Suppressor macrophage treated with lipopolysaccharide for 1 hour (primary cell): ENCODE measurements around the gene CELSR2.

ENCODE experiments used
- DNase-seq, 3 donors: peaks; one replicate each; pipeline ENCODE4 v3.0.0-alpha.2; 2020 to 2022

Gene CELSR2

DNA sequence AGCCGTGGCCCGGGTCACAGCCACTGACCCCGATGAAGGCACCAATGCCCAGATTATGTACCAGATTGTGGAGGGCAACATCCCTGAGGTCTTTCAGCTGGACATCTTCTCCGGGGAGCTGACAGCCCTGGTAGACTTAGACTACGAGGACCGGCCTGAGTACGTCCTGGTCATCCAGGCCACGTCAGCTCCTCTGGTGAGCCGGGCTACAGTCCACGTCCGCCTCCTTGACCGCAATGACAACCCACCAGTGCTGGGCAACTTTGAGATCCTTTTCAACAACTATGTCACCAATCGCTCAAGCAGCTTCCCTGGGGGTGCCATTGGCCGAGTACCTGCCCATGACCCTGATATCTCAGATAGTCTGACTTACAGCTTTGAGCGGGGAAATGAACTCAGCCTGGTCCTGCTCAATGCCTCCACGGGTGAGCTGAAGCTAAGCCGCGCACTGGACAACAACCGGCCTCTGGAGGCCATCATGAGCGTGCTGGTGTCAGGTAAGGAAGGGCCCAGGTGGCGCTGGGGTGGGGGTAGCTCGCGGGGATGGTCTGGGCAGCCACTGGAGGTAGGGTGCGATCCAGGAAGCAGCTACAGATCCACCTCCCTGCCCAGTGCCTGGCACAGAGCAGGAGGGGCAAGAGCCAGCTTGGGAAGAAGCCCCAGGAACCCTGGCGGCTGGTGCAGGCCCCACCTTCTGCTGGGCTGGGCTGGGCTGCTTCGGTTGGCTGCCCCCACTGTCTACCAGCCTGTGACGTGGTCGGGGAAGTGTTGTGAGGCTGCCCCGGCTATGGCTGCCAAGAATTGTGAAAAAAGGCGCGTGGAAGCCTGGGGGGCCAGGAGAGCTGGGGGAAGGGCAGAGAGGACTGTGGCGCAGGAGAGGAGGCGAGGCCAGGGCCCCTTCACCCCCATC, 3.8 kb downstream of the CELSR2 start:
- DNase-seq: no peak

DNA sequence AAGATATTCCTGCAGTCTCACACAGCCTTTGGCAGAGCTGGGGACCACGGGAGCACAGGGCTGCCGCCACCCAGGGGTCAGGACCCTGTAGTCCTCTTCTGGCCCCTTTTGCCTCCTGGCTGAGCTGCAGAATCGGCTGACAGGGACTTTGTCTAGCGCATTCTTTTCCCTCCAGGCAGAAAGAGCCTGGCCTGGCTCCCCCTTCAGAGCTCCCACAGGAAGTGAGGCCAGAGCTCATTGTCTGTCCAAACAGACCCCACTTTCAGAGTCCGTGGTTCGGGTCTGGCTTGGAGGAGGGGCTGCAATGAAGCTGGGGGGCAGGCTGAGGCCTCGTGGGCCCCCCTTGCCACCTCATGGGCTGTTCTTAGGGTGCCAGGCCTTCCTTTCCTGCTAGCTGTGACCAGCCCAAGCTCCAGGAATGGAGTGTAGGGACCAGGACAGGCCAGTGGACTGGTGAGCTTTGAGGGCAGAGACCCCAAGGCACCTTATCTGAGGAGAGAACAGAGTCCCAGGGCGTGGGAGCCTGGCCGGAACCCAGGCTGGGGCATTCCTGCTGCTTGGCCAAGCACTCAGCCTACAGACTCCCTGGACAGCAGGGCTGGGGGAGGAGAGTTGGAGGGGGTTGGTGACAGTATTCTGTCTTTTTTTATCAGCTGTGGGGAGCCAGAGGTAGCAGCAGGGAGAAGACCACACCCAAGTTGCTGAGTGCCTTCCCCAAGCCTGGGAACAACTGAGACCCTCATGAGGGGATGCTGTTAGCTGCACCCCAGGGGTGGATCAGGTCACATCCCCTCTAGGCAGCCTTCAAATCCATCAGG, 4.7 kb downstream of the CELSR2 start:
- no peak for DNase-seq

DNA sequence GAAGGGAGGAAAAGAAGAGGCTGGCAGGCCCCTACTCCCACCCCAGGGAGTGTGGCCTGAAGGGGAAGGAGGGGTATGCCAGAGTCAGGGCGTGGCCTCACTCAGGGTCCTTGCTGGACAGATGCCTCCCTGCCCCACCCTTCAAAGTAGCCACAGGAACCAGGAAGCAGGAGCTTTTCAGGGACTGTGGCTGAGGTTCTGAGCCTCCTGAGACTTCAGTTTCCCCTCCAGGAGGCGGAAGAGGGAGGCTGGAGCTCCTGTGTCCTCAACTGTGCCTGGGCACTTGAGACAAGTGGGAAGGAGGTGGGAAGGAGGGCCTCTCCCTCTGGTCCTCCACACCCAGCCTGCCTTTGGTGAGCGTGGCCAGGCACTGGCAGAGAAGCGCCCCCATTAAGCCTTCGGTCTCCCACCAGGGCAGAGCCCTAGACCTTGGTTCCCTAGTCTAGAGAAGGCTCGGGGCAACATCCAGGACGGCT, 5.3 kb downstream of the CELSR2 start:
- DNase-seq: no peak

DNA sequence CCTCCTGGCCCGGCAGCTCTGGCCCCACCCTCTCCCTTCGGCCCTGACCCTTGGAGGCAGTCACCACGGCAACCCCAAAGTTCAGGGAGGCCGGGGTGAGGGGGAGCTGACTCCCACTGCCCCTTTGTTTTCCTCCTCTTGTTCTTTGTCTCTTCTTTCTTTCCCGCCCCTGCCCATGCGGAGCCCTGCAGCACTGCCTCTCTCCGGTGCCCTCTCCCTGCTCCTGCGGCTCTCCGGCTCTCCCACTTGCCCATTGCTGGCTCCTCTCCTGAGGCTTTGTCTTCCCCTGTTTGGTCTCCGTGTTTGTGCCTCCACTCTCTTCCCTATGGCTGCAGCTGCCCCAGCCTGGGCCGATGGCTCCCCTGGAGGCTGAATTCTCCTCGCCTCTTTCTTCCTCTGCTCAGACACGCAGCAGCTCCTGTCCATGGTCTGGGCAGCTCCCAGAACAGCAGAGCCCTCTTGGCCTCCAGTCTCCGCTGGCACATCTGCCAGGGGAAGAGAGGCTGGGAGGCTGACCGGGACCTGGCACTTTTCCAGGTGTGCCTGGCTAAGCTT, 5.8 kb downstream of the CELSR2 start:
- no peak for DNase-seq

DNA sequence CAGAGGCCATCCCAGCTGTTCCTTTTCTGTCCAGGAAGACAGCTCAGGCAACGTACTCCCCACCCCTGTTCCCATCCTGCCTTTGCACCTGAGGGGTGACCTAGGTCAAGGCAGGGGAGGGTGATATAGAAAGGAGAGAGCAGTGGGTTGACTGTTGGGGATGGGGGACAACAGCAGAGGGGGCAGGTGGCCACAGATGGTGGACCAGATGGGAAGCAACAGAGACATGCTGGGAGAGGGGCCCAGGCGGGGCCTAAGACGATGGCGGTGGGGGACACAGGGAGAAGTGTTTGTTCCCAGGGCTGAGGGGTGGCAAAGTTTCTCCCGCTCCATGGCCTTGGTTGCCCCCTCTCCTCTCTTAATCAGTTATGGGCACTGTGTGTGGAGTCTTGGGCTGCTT, 6.3 kb downstream of the CELSR2 start:
- no peak for DNase-seq

DNA sequence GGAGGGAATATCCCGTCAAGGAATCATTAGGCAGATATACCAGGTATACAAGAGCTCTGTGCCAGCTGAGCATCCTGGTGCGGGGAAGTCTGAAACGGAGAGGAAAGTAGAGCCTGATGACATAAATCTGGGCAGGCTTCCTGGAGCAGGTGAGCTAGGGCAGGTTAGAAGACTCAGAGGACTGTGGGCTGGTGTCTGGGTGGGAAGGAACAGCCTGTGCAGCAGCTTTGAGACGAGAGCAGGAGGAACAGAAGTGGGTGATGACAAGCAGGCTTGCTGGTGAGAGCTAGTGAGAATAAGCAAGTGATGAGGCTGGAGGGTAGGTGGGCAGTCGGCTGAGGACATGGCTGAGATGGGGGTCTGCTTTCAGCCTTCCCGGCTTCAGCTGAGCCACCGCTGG, 6.7 kb downstream of the CELSR2 start:
- no peak for DNase-seq

DNA sequence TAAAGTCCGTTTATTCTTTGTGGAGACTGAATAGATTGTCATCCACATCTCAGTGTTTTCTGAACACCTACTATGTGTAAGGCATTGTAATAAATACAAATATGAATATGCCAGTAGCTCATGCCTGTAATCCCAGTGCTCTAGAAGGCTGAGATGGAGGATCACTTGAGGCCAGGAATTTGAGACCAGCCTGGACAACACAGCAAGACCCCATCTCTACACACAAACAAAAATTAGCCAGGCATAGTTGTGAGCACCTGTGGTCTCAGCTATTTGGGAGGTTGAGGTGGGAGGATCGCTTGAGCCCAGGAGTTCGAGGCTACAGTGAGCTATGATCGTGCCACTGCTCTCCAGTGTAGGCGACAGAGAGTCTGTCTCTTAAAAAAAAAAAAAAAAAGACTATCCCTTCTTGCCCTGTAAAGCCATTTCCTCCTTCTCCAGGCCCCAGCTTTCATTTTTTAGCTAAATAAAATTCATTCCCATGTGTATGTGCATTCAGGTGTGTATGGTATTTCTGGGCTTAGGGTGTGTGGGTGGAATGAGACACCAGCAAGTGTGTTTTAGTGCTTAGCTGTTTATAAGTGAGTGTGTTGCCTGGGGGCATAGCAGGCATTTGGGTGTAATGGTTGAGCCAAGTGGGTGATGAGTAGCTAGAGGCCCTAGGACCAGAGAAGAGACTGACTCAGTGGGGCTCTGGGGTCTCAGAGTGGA, 7.8 kb downstream of the CELSR2 start:
- DNase-seq: no peak

DNA sequence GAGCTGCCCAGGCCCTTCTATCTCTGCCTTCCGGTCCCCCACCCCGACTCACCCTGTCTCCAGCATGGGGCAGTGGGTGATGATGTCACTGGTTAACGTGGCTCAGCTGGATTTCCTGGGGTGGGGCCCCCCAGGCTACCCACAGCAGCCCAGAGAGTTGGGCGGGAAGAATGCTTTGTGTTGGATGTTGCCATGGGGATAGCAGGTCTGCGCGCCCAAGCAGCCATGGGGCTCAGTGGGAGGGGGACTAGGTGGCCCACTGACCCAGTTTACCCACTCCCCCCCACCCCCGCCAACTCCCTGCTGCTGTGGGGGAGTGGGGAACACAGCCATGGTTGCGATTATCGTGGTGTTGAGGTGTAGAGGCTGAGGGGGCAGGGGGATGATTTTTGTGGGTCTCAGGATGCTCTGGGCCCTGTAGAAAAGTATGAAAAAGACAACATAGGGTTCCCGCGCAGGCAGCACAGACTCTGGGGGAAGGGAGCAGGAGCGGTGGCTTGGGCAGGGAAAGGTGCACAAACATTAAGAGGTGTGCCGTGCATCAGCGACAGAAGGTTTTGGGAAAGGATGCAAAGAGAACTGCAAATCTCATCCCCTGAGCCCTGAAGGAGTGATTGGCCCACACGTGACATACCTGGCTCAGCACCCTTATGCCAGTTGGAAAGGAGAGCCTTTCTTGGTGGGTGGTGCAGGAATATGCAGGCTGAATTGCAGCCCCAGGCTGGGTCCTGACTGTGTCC, 8.5 kb downstream of the CELSR2 start:
- DNase-seq: no peak

DNA sequence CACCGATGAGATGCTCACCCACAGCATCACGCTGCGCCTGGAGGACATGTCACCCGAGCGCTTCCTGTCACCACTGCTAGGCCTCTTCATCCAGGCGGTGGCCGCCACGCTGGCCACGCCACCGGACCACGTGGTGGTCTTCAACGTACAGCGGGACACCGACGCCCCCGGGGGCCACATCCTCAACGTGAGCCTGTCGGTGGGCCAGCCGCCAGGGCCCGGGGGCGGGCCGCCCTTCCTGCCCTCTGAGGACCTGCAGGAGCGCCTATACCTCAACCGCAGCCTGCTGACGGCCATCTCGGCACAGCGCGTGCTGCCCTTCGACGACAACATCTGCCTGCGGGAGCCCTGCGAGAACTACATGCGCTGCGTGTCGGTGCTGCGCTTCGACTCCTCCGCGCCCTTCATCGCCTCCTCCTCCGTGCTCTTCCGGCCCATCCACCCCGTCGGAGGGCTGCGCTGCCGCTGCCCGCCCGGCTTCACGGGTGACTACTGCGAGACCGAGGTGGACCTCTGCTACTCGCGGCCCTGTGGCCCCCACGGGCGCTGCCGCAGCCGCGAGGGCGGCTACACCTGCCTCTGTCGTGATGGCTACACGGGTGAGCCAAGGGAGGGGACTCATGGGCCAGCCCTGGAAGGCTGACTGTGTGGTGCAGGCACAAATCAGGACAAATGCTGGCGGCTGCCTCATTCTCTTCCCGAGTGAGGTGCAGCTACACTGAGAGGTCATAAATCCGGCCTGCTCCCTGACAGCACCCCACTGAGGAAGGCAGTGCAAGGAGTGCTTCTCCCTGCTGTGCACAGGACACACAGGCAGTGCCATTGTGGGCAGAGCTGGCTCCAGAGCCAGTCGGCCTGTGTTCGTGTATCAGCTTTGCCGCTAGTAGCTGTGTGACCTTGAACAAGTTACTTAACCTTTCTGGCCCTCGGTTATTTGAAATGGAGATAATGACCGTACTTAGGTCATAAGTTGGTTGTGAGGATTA, 9.4 kb downstream of the CELSR2 start:
- no peak for DNase-seq

DNA sequence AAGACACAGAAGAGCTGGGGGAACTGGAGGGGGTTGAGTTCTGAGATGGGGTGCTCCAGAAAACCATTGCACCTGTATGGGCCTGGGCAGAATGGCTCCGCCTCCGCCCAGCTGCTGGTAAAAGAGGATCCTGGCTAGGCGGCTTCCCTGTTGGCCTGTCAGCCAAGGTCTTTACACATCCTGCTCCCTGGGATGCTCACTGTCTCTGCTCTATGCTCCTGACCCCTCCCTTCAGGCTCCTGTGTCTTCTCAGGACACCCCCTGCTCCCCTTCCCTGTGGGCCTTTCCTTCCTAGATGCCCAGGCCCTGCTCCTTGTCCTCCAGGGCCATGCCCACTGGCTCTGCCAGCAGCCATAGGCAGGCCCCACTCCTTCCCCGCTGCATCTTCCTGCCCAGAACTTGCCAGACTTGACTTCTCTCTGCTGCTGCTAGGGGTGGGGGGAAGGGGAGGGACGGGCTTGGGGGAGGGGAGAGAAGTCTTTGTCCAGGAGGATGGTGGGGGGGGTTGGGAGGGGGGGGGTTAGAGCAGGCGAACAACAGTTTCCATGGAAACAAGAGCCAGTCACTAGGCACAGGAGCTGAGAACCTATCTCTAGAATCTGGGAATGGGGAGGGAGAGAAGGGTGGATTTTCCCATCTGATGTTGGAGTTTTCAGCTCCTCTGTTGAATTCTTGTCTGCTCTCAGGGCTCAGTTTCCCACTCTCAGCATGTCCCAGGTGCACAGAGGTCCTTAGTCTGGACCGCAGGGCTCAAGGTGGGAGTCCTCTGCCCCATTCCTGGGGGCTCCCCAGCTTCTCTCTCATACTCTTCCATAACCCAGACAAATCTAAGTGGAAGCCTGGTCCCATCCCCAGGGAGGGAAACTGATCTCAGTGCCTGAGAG, 10.6 kb downstream of the CELSR2 start:
- DNase-seq: no peak

DNA sequence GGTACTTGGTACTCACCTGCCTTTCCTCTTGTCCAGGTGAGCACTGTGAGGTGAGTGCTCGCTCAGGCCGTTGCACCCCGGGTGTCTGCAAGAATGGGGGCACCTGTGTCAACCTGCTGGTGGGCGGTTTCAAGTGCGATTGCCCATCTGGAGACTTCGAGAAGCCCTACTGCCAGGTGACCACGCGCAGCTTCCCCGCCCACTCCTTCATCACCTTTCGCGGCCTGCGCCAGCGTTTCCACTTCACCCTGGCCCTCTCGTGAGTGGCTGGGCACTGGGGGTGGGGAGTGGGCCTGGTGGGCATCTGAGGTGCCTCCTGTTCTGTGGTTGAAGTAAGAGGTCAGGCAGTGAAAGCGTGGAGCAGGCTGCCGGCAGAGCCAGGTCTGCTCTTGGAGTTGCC, 11.7 kb downstream of the CELSR2 start:
- no peak for DNase-seq

DNA sequence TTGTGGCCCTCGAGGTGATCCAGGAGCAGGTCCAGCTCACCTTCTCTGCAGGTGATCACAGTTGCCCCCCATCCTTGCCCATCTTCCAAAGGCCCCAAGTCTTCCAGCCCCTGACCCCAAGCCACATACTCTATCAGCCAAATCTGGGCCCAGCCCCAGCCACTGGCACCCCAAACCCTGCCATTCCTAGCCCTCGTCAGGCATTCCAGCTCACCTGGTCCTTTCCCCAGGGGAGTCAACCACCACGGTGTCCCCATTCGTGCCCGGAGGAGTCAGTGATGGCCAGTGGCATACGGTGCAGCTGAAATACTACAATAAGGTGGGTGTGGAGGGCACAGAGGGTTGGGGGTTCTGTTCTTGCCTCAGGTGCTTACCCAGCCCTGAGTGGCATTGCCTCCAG, 12.2 kb downstream of the CELSR2 start:
- DNase-seq: no peak

DNA sequence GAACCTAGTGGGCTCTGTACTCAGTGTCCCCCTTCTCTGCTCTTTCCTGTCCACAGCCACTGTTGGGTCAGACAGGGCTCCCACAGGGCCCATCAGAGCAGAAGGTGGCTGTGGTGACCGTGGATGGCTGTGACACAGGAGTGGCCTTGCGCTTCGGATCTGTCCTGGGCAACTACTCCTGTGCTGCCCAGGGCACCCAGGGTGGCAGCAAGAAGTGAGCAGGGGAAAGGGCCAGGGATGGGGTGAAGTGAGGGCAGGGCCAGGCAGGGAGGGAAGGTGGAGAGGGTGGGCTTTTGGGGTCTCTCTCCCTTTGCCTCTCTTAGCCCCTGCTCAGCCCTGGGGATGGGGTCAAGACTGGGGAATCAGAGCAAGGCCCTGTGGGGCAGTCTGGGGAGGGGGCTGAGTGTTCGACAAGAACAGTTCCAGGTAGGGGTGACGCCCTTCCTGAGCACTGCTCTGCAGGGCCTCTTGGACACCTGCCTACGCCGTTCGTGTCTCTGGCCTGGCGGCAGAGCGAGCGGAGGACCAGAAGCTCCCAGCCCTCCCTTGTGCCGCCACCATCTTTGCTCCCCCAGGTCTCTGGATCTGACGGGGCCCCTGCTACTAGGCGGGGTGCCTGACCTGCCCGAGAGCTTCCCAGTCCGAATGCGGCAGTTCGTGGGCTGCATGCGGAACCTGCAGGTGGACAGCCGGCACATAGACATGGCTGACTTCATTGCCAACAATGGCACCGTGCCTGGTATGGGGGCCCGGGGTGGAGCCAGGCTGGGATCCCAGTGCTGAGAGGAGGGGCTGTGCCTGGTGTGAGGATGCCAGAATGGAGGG, 13.1 kb downstream of the CELSR2 start:
- no peak for DNase-seq

DNA sequence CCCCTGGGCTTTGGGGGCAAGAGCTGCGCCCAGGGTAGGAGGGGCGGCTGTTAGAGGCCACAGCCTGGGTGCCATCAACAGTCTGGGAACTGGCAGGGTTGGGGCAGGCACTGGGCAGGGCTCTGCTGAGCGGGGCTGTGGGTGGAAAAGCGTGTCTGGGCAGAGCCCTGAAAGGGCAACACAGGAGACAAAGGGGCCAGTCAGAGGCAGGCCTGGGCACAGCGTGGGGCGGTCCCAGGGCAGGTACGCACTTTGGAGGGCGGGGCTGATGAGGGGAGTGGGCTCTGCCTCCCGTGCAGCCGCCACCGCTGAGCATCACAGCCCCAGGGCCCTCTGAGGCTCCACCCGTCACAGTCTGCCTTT, 13.9 kb downstream of the CELSR2 start:
- no peak for DNase-seq

DNA sequence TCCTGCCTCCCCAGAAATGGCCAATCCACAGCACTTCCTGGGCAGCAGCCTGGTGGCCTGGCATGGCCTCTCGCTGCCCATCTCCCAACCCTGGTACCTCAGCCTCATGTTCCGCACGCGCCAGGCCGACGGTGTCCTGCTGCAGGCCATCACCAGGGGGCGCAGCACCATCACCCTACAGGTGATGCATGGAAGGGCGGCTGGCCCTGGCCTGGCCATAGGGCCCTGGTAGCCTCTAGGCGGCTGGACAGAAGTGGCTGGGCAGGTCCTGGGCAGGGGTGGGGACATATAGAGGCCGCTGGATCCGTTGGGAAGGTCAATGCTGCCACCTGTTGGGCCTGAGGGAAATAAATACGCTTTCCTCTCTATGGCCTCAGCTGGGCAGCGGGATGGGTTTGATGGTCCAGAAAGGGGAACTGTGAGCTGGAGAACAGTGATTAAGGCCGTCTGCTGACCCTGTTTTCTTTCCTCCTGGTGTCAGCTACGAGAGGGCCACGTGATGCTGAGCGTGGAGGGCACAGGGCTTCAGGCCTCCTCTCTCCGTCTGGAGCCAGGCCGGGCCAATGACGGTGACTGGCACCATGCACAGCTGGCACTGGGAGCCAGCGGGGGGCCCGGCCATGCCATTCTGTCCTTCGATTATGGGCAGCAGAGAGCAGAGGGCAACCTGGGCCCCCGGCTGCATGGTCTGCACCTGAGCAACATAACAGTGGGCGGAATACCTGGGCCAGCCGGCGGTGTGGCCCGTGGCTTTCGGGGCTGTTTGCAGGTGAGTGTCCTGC, 14.4 kb downstream of the CELSR2 start:
- DNase-seq: peak; percentile 86 to 93 (median 89)

DNA sequence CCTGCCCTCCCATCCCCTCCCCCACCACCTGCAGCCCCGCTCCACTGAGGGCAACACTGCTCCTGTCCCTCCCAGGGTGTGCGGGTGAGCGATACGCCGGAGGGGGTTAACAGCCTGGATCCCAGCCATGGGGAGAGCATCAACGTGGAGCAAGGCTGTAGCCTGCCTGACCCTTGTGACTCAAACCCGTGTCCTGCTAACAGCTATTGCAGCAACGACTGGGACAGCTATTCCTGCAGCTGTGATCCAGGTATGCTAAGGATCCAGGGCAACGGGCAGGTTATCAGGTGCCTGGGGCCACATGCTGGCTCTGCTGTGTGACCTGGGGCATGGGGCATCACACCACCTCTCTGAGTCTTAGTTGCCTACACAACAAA, 15.0 kb downstream of the CELSR2 start:
- DNase-seq: no peak

DNA sequence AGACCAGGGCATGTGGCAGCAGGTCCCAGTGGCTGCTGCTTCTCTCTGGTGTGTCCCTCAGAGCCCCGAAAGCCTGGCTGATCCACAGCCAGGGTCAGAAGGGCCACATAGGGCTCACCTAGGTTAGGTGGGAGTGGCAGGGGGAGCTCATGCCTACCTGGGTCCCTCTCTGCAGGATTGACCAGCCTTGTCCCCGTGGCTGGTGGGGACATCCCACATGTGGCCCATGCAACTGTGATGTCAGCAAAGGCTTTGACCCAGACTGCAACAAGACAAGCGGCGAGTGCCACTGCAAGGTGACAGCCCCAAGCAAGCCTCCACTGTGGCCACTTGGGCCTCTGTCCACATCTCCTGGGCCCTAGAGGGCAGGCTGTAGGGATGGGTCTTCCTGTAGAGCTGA, 15.7 kb downstream of the CELSR2 start:
- no peak for DNase-seq

DNA sequence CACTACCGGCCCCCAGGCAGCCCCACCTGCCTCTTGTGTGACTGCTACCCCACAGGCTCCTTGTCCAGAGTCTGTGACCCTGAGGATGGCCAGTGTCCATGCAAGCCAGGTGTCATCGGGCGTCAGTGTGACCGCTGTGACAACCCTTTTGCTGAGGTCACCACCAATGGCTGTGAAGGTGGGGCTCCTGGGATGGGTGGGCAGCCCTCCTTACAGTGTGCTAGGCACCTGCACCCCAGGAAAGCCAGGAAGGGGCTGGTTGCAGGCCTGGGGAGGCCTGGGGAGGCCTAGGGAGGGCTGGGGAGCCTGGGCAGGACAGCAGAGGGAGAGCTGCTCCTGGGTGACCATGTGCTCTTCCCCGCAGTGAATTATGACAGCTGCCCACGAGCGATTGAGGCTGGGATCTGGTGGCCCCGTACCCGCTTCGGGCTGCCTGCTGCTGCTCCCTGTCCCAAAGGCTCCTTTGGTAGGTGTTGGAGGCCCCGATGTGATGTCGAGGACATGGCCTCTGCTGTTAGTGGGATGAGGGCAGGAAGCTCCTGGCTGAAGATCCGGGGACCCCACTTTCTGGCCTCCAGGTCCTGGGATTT, 16.5 kb downstream of the CELSR2 start:
- no peak for DNase-seq
